GM12878 (cell line): ENCODE results near the gene PARP8.

Experiments
- CTCF ChIP-seq, 3 experiments: IDR thresholded peaks in 2 of 3; conservative IDR thresholded peaks in 1 of 3; 2 replicates each; pipeline ENCODE4 v1.5.1; 2011; ENCODE audit warnings: low read depth in 3 of 3, low read length in 3 of 3, mild to moderate bottlenecking in 3 of 3, control low read depth in 2 of 3, moderate library complexity in 2 of 3, inconsistent platforms in 1 of 3, mixed read lengths in 1 of 3; ENCODE audit not compliant: control insufficient read depth in 2 of 3, insufficient read depth in 1 of 3; ENCODE audit errors: extremely low read depth in 1 of 3
- USF1 ChIP-seq: IDR thresholded peaks from 2 replicates; pipeline ENCODE4 v1.6.1; 2011; ENCODE audit warnings: borderline replicate concordance, low read depth, mild to moderate bottlenecking, moderate library complexity, mixed read lengths, low read length; ENCODE audit not compliant: insufficient read depth; ENCODE audit errors: extremely low read length
- ZNF687 ChIP-seq: fragments of 450-650 bp; IDR thresholded peaks from 2 replicates; pipeline ENCODE4 v1.6.1; 2017; ENCODE audit warnings: mild to moderate bottlenecking, moderate library complexity

GRCh38 chr5:50814556-50814955 is 148.1 kb downstream of the PARP8 start:
- TF ChIP-seq CTCF (IDR thresholded peaks at IDR 0.05 in 2 of 3, conservative IDR thresholded peaks at IDR 0.05 in 1 of 3; ENCODE audit: control insufficient read depth in 2 of 3, extremely low read depth in 1 of 3, insufficient read depth in 1 of 3, low read depth in 3 of 3, low read length in 3 of 3) = no peak
- no peak for TF ChIP-seq ZNF687
- no peak for TF ChIP-seq USF1
